Measurements from ENCODE around the gene SVEP1.

SVEP1 gene

GRCh38 chr9:110451726-110452125 lies 127.8 kb downstream of the SVEP1 start:
- no peak for TF ChIP-seq CTCF (IDR thresholded peaks at IDR 0.05; ENCODE audit: insufficient read depth, low read length, poor library complexity, severe bottlenecking)
- no peak for TF ChIP-seq EZH2phosphoT487 (conservative IDR thresholded peaks at IDR 0.05; ENCODE audit: low read length)
- Histone ChIP-seq H3K27ac (ENCODE audit: low read depth, low read length) (no peak overlapping the region), H3K9me2 (replicated peaks; ENCODE audit: insufficient read depth, low read length) (no peaks in the 10 kb centered on the region), H3K79me2 (ENCODE audit: insufficient read depth, low read length) (no peaks in the 10 kb centered on the region), H2AFZ (ENCODE audit: low read depth, low read length, severe bottlenecking) (no peak overlapping the region), H3K4me3 (ENCODE audit: insufficient read depth, low read length, poor library complexity, severe bottlenecking) (no peak overlapping the region), H3K4me2 (ENCODE audit: low read depth, low read length, poor library complexity, severe bottlenecking) (no peak overlapping the region), H3K9me3 (ENCODE audit: insufficient read depth, low read length) (no peaks in the 10 kb centered on the region), H3K9ac (ENCODE audit: low read length) (no peak overlapping the region), H3K27me3 (ENCODE audit: low read length) (no peaks in the 10 kb centered on the region), H3F3A (ENCODE audit: insufficient read depth) (no peaks in the 10 kb centered on the region), H4K20me1 (ENCODE audit: low read depth, low read length) (no peaks in the 10 kb centered on the region), H3K36me3 (ENCODE audit: low read length) (no peaks in the 10 kb centered on the region)

DNA sequence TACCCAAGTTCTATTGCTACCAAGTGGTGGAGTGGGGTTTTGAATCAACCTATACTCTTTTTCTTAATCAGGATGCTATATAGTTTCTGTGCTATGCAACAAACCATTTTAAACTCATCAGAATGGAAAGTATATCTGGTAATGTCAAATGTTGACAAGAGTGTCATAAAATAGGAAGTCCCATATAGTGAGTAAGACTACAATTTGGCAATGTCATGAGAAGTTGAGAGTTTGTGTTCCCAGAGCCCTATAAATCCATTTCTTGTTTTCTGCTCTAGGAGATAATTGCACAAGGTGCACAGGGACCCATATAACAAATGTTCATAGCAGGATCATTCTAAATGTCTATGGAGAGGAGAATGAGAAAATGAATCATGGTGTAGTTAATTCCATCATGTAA lies 132.1 kb downstream of the SVEP1 start:
- no peak for TF ChIP-seq CTCF (IDR thresholded peaks at IDR 0.05; ENCODE audit: insufficient read depth, low read length, poor library complexity, severe bottlenecking)
- no peak for TF ChIP-seq EZH2phosphoT487 (conservative IDR thresholded peaks at IDR 0.05; ENCODE audit: low read length)
- H3K4me3 ChIP-seq (ENCODE audit: insufficient read depth, low read length, poor library complexity, severe bottlenecking), result no peak overlapping the region
- no peaks in the 10 kb centered on the region for H3K79me2 ChIP-seq (ENCODE audit: insufficient read depth, low read length)
- H3K27ac ChIP-seq (ENCODE audit: low read depth, low read length), result no peak overlapping the region
- H3F3A ChIP-seq (ENCODE audit: insufficient read depth), result no peaks in the 10 kb centered on the region
- H3K4me2 ChIP-seq (ENCODE audit: low read depth, low read length, poor library complexity, severe bottlenecking), result no peak overlapping the region
- H3K9me3 ChIP-seq (ENCODE audit: insufficient read depth, low read length), result no peaks in the 10 kb centered on the region
- no peaks in the 10 kb centered on the region for H3K27me3 ChIP-seq (ENCODE audit: low read length)
- H3K9me2 ChIP-seq (replicated peaks; ENCODE audit: insufficient read depth, low read length), result no peaks in the 10 kb centered on the region
- no peaks in the 10 kb centered on the region for H4K20me1 ChIP-seq (ENCODE audit: low read depth, low read length)
- no peak overlapping the region for H2AFZ ChIP-seq (ENCODE audit: low read depth, low read length, severe bottlenecking)
- H3K36me3 ChIP-seq (ENCODE audit: low read length), result no peaks in the 10 kb centered on the region
- H3K9ac ChIP-seq (ENCODE audit: low read length), result no peak overlapping the region

DNA sequence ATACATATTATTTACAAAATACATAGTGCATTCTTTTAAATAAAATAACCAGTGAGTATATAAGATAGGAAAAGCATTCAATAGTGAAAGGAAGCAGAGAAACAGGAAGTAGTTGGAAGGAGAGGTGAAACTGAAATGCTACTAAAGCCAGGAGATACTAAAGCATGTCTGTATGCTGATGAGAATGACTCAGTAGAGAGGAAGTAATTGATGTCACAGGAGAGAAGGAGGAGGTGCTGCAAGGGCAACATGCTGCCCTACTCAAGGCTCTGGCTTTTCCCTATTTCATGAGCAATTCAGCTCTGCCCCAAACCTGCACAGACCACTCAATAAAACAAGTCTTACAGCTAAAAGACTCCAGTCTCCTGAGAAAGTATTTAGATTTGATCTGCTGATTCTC lies 133.4 kb downstream of the SVEP1 start:
- Histone ChIP-seq H3K27me3 (ENCODE audit: low read length) (no peaks in the 10 kb centered on the region), H2AFZ (ENCODE audit: low read depth, low read length, severe bottlenecking) (no peak overlapping the region), H3K9me2 (replicated peaks; ENCODE audit: insufficient read depth, low read length) (no peaks in the 10 kb centered on the region), H3K4me2 (ENCODE audit: low read depth, low read length, poor library complexity, severe bottlenecking) (no peak overlapping the region), H4K20me1 (ENCODE audit: low read depth, low read length) (no peaks in the 10 kb centered on the region), H3K4me3 (ENCODE audit: insufficient read depth, low read length, poor library complexity, severe bottlenecking) (no peak overlapping the region), H3F3A (ENCODE audit: insufficient read depth) (no peaks in the 10 kb centered on the region), H3K79me2 (ENCODE audit: insufficient read depth, low read length) (no peaks in the 10 kb centered on the region), H3K27ac (ENCODE audit: low read depth, low read length) (no peak overlapping the region), H3K36me3 (ENCODE audit: low read length) (no peaks in the 10 kb centered on the region), H3K9me3 (ENCODE audit: insufficient read depth, low read length) (no peaks in the 10 kb centered on the region), H3K9ac (ENCODE audit: low read length) (no peak overlapping the region)
- TF ChIP-seq EZH2phosphoT487 (conservative IDR thresholded peaks at IDR 0.05; ENCODE audit: low read length) (no peak), CTCF (IDR thresholded peaks at IDR 0.05; ENCODE audit: insufficient read depth, low read length, poor library complexity, severe bottlenecking) (no peak)

DNA sequence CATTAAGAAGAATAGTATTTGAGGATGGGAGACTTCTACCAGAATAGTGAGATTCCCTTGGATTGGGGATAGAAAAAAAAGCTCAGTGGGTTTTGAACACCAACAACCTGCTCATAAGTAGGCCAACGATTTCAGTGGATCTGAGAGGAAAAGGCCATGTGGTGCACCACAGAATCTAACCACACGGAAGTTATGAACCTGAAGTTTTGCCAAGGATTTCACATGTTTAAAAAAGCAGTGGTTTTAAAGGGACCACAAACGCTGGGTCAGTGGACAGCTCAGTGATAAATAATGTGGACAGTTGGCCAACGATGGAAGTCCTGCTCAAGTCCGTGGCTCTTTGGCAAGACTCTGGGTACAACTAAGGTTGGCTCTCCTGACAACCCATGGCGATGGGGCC lies 134.6 kb downstream of the SVEP1 start:
- no peaks in the 10 kb centered on the region for H4K20me1 ChIP-seq (ENCODE audit: low read depth, low read length)
- TF ChIP-seq CTCF (IDR thresholded peaks at IDR 0.05; ENCODE audit: insufficient read depth, low read length, poor library complexity, severe bottlenecking) (no peak), EZH2phosphoT487 (conservative IDR thresholded peaks at IDR 0.05; ENCODE audit: low read length) (no peak)
- H3K4me3 ChIP-seq (ENCODE audit: insufficient read depth, low read length, poor library complexity, severe bottlenecking), result no peak overlapping the region
- no peaks in the 10 kb centered on the region for H3K9me2 ChIP-seq (replicated peaks; ENCODE audit: insufficient read depth, low read length)
- H3K4me2 ChIP-seq (ENCODE audit: low read depth, low read length, poor library complexity, severe bottlenecking), result no peak overlapping the region
- H3K79me2 ChIP-seq (ENCODE audit: insufficient read depth, low read length), result no peaks in the 10 kb centered on the region
- no peak overlapping the region for H2AFZ ChIP-seq (ENCODE audit: low read depth, low read length, severe bottlenecking)
- no peak overlapping the region for H3K9ac ChIP-seq (ENCODE audit: low read length)
- no peaks in the 10 kb centered on the region for H3K27me3 ChIP-seq (ENCODE audit: low read length)
- H3K27ac ChIP-seq (ENCODE audit: low read depth, low read length), result no peak overlapping the region
- H3F3A ChIP-seq (ENCODE audit: insufficient read depth), result no peaks in the 10 kb centered on the region
- H3K9me3 ChIP-seq (ENCODE audit: insufficient read depth, low read length), result no peaks in the 10 kb centered on the region
- no peaks in the 10 kb centered on the region for H3K36me3 ChIP-seq (ENCODE audit: low read length)
